ENCODE results near the gene SOST. TPM values are rescaled to one million over a fixed set of nuclear protein-coding genes. Genes with fewer than 3 reads are reported as not detected.

The SOST gene
- total and polyA plus RNA-seq, 5 donors from 2014 or later = not detected

GRCh38 chr17:43766413-43767052 is 7.9 kb upstream of the SOST start:
- H3K4me1 Mint-ChIP-seq = peaks cover 0 to 2% (median 0%) of the 10 kb centered on the region in 4 donors
- Histone ChIP-seq H3K36me3 (ENCODE audit: control insufficient read depth, insufficient read depth, low read length) (no peaks in the 10 kb centered on the region), H3K27me3 (ENCODE audit: control insufficient read depth, insufficient read depth, low read length) (no peaks in the 10 kb centered on the region), H3K4me3 (ENCODE audit: low read depth, low read length) (no peak overlapping the region), H3K9me3 (ENCODE audit: control insufficient read depth in 2 of 2, low read length in 2 of 2) (no peaks in the 10 kb centered on the region), H3K27ac (ENCODE audit: insufficient read depth, low read length, poor library complexity, severe bottlenecking) (no peak overlapping the region), H3K4me1 (ENCODE audit: control insufficient read depth, insufficient read depth, low read length, poor library complexity, severe bottlenecking) (no peaks in the 10 kb centered on the region)
- DNase-seq (peak in 2 of 3 donors; percentile 38 to 42), ATAC-seq (ENCODE audit: low read depth in 2 of 2) (no peak)
- no peak overlapping the region for H3K27ac Mint-ChIP-seq
- H3K9me3 Mint-ChIP-seq = no peaks in the 10 kb centered on the region
- peaks cover 12% of the 10 kb centered on the region for H3K36me3 Mint-ChIP-seq
- no peak overlapping the region for H3K4me3 Mint-ChIP-seq
- H3K27me3 Mint-ChIP-seq = peaks cover 4% of the 10 kb centered on the region

GRCh38 chr17:43760254-43760852 is 1.8 kb upstream of the SOST start:
- Histone ChIP-seq H3K9me3 (ENCODE audit: control insufficient read depth in 2 of 2, low read length in 2 of 2) (no peaks in the 10 kb centered on the region), H3K27me3 (ENCODE audit: control insufficient read depth, insufficient read depth, low read length) (no peaks in the 10 kb centered on the region), H3K4me1 (ENCODE audit: control insufficient read depth, insufficient read depth, low read length, poor library complexity, severe bottlenecking) (peaks cover under 1% of the 10 kb centered on the region), H3K4me3 (ENCODE audit: low read depth, low read length) (no peak overlapping the region), H3K36me3 (ENCODE audit: control insufficient read depth, insufficient read depth, low read length) (no peaks in the 10 kb centered on the region), H3K27ac (ENCODE audit: insufficient read depth, low read length, poor library complexity, severe bottlenecking) (no peak overlapping the region)
- H3K9me3 Mint-ChIP-seq = no peaks in the 10 kb centered on the region
- H3K27ac Mint-ChIP-seq = no peak overlapping the region
- ATAC-seq (ENCODE audit: low read depth in 2 of 2) = peak; percentile 77 to 90
- H3K4me1 Mint-ChIP-seq = no peaks in the 10 kb centered on the region
- peaks cover 21% of the 10 kb centered on the region for H3K27me3 Mint-ChIP-seq
- no peaks in the 10 kb centered on the region for H3K36me3 Mint-ChIP-seq
- DNase-seq = peak; percentile 75 to 89 (median 81)
- H3K4me3 Mint-ChIP-seq = no peak overlapping the region

- H3K27ac Mint-ChIP-seq = no peak overlapping the region
- Histone ChIP-seq H3K9me3 (ENCODE audit: control insufficient read depth in 2 of 2, low read length in 2 of 2) (no peaks in the 10 kb centered on the region), H3K27ac (ENCODE audit: insufficient read depth, low read length, poor library complexity, severe bottlenecking) (no peak overlapping the region), H3K36me3 (ENCODE audit: control insufficient read depth, insufficient read depth, low read length) (no peaks in the 10 kb centered on the region), H3K27me3 (ENCODE audit: control insufficient read depth, insufficient read depth, low read length) (no peaks in the 10 kb centered on the region), H3K4me3 (ENCODE audit: low read depth, low read length) (no peak overlapping the region), H3K4me1 (ENCODE audit: control insufficient read depth, insufficient read depth, low read length, poor library complexity, severe bottlenecking) (peaks cover 3% of the 10 kb centered on the region)
- H3K4me3 Mint-ChIP-seq = no peak overlapping the region
- DNase-seq (no peak), ATAC-seq (ENCODE audit: low read depth in 2 of 2) (no peak)
- peaks cover 21% of the 10 kb centered on the region for H3K27me3 Mint-ChIP-seq
- no peaks in the 10 kb centered on the region for H3K4me1 Mint-ChIP-seq
- no peaks in the 10 kb centered on the region for H3K36me3 Mint-ChIP-seq
- H3K9me3 Mint-ChIP-seq = no peaks in the 10 kb centered on the region
Measured at GRCh38 chr17:43759836-43760235, 1.2 kb upstream of the SOST start.

- H3K4me3 Mint-ChIP-seq = no peak overlapping the region
Measured at GRCh38 chr17:43758086-43758485, 505 bp downstream of the SOST start.

GRCh38 chr17:43757171-43757660 is 1.4 kb downstream of the SOST start:
- no peak for DNase-seq
- Histone ChIP-seq H3K4me1 (ENCODE audit: control insufficient read depth, insufficient read depth, low read length, poor library complexity, severe bottlenecking) (peaks cover 3% of the 10 kb centered on the region), H3K9me3 (ENCODE audit: control insufficient read depth in 2 of 2, low read length in 2 of 2) (no peaks in the 10 kb centered on the region), H3K27me3 (ENCODE audit: control insufficient read depth, insufficient read depth, low read length) (peaks cover 13% of the 10 kb centered on the region), H3K36me3 (ENCODE audit: control insufficient read depth, insufficient read depth, low read length) (no peaks in the 10 kb centered on the region), H3K4me3 (ENCODE audit: low read depth, low read length) (no peak overlapping the region), H3K27ac (ENCODE audit: insufficient read depth, low read length, poor library complexity, severe bottlenecking) (no peak overlapping the region)
- Mint-ChIP-seq H3K4me3 (no peak overlapping the region), H3K27ac (no peak overlapping the region), H3K9me3 (no peaks in the 10 kb centered on the region), H3K4me1 (no peaks in the 10 kb centered on the region), H3K36me3 (no peaks in the 10 kb centered on the region), H3K27me3 (peaks cover 38% of the 10 kb centered on the region)
- no peak for ATAC-seq (ENCODE audit: low read depth in 2 of 2)

More at GRCh38 chr17:43758086-43758485, 505 bp downstream of the SOST start:
- no peak overlapping the region for H3K4me3 ChIP-seq (ENCODE audit: low read depth, low read length)
- H3K27me3 Mint-ChIP-seq = peaks cover 33% of the 10 kb centered on the region
- DNase-seq (no peak), ATAC-seq (ENCODE audit: low read depth in 2 of 2) (no peak)
- peaks cover 3% of the 10 kb centered on the region for H3K4me1 ChIP-seq (ENCODE audit: control insufficient read depth, insufficient read depth, low read length, poor library complexity, severe bottlenecking)
- no peaks in the 10 kb centered on the region for H3K9me3 Mint-ChIP-seq
- H3K27ac Mint-ChIP-seq = no peak overlapping the region
- H3K27ac ChIP-seq (ENCODE audit: insufficient read depth, low read length, poor library complexity, severe bottlenecking) = no peak overlapping the region
- H3K36me3 Mint-ChIP-seq = no peaks in the 10 kb centered on the region
- no peaks in the 10 kb centered on the region for H3K4me1 Mint-ChIP-seq
- H3K9me3 ChIP-seq (ENCODE audit: control insufficient read depth in 2 of 2, low read length in 2 of 2) = no peaks in the 10 kb centered on the region
- H3K36me3 ChIP-seq (ENCODE audit: control insufficient read depth, insufficient read depth, low read length) = no peaks in the 10 kb centered on the region
- peaks cover 8% of the 10 kb centered on the region for H3K27me3 ChIP-seq (ENCODE audit: control insufficient read depth, insufficient read depth, low read length)

- Histone ChIP-seq H3K4me3 (ENCODE audit: low read depth, low read length) (no peak overlapping the region), H3K9me3 (ENCODE audit: control insufficient read depth in 2 of 2, low read length in 2 of 2) (no peaks in the 10 kb centered on the region), H3K27ac (ENCODE audit: insufficient read depth, low read length, poor library complexity, severe bottlenecking) (no peak overlapping the region), H3K27me3 (ENCODE audit: control insufficient read depth, insufficient read depth, low read length) (peaks cover 13% of the 10 kb centered on the region), H3K36me3 (ENCODE audit: control insufficient read depth, insufficient read depth, low read length) (no peaks in the 10 kb centered on the region), H3K4me1 (ENCODE audit: control insufficient read depth, insufficient read depth, low read length, poor library complexity, severe bottlenecking) (peaks cover 3% of the 10 kb centered on the region)
- Mint-ChIP-seq H3K4me3 (no peak overlapping the region), H3K4me1 (no peaks in the 10 kb centered on the region), H3K9me3 (no peaks in the 10 kb centered on the region), H3K27ac (peak overlapping the region in 1 of 3 donors; percentile 52), H3K36me3 (no peaks in the 10 kb centered on the region), H3K27me3 (peaks cover 38% of the 10 kb centered on the region)
- no peak for ATAC-seq (ENCODE audit: low read depth in 2 of 2)
- no peak for DNase-seq
Measured at GRCh38 chr17:43756201-43756600, 2.4 kb downstream of the SOST start.

- Histone ChIP-seq H3K4me3 (ENCODE audit: low read depth, low read length) (no peak overlapping the region), H3K27me3 (ENCODE audit: control insufficient read depth, insufficient read depth, low read length) (peaks cover 13% of the 10 kb centered on the region), H3K4me1 (ENCODE audit: control insufficient read depth, insufficient read depth, low read length, poor library complexity, severe bottlenecking) (peaks cover 3% of the 10 kb centered on the region), H3K27ac (ENCODE audit: insufficient read depth, low read length, poor library complexity, severe bottlenecking) (no peak overlapping the region), H3K36me3 (ENCODE audit: control insufficient read depth, insufficient read depth, low read length) (no peaks in the 10 kb centered on the region), H3K9me3 (ENCODE audit: control insufficient read depth in 2 of 2, low read length in 2 of 2) (no peaks in the 10 kb centered on the region)
- no peaks in the 10 kb centered on the region for H3K9me3 Mint-ChIP-seq
- H3K4me1 Mint-ChIP-seq = no peaks in the 10 kb centered on the region
- peaks cover 37% of the 10 kb centered on the region for H3K27me3 Mint-ChIP-seq
- ATAC-seq (ENCODE audit: low read depth in 2 of 2) = no peak
- peak in 1 of 3 donors; percentile 37 for DNase-seq
- H3K4me3 Mint-ChIP-seq = no peak overlapping the region
- H3K36me3 Mint-ChIP-seq = no peaks in the 10 kb centered on the region
- H3K27ac Mint-ChIP-seq = no peak overlapping the region
Measured at GRCh38 chr17:43755389-43755875, 3.2 kb downstream of the SOST start.

- H3K4me1 ChIP-seq (ENCODE audit: control insufficient read depth, insufficient read depth, low read length, poor library complexity, severe bottlenecking) = peaks cover 3% of the 10 kb centered on the region
- H3K27ac Mint-ChIP-seq = no peak overlapping the region
- ATAC-seq (ENCODE audit: low read depth in 2 of 2) (no peak), DNase-seq (no peak)
- H3K4me3 ChIP-seq (ENCODE audit: low read depth, low read length) = no peak overlapping the region
- no peaks in the 10 kb centered on the region for H3K9me3 Mint-ChIP-seq
- peaks cover 13% of the 10 kb centered on the region for H3K27me3 ChIP-seq (ENCODE audit: control insufficient read depth, insufficient read depth, low read length)
- H3K4me3 Mint-ChIP-seq = no peak overlapping the region
- H3K27me3 Mint-ChIP-seq = peaks cover 32% of the 10 kb centered on the region
- H3K36me3 ChIP-seq (ENCODE audit: control insufficient read depth, insufficient read depth, low read length) = no peaks in the 10 kb centered on the region
- no peaks in the 10 kb centered on the region for H3K36me3 Mint-ChIP-seq
- no peak overlapping the region for H3K27ac ChIP-seq (ENCODE audit: insufficient read depth, low read length, poor library complexity, severe bottlenecking)
- no peaks in the 10 kb centered on the region for H3K4me1 Mint-ChIP-seq
- no peaks in the 10 kb centered on the region for H3K9me3 ChIP-seq (ENCODE audit: control insufficient read depth in 2 of 2, low read length in 2 of 2)
Measured at GRCh38 chr17:43754947-43755346, 3.6 kb downstream of the SOST start.
